Fibroblast of lung (primary cell): ENCODE data around the gene TBRG1.

Source experiments
- EZH2 ChIP-seq: IDR thresholded peaks from 2 replicates; pipeline ENCODE4 v1.5.1; 2012; ENCODE audit warnings: low read length, control low read depth, mild to moderate bottlenecking; ENCODE audit errors: missing control alignments
- TF ChIP-seq, protein P1 (sequence below), 2 donors: IDR thresholded peaks in 1 of 2; conservative IDR thresholded peaks in 1 of 2; 1 replicate in 1 of 2; 2 replicates in 1 of 2; pipeline ENCODE4 v1.5.1; 2011 to 2012; ENCODE audit warnings: low read length in 2 of 2, control low read depth in 1 of 2, inconsistent platforms in 1 of 2, low read depth in 1 of 2, mild to moderate bottlenecking in 1 of 2

DNA sequence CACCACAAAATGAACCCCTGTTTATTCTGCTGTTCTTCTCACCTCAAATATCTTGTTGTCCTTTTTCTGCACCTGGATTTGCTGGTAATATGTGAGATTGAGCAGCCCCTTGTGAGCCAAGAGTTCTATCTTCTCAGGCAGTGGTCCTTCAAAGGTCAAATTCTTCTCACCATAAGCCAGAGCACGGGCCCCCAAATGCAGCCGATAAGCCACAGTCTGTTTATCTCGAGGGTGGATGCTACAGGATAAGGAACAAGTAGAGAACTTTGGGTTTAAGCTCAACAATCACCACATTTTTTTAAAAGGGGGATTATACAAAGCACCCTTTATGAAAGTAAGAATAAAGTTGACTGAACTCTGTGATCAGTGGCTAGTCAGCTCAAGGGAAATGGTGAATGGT, 15.8 kb downstream of the TBRG1 start:
- TF ChIP-seq, protein P1, sequence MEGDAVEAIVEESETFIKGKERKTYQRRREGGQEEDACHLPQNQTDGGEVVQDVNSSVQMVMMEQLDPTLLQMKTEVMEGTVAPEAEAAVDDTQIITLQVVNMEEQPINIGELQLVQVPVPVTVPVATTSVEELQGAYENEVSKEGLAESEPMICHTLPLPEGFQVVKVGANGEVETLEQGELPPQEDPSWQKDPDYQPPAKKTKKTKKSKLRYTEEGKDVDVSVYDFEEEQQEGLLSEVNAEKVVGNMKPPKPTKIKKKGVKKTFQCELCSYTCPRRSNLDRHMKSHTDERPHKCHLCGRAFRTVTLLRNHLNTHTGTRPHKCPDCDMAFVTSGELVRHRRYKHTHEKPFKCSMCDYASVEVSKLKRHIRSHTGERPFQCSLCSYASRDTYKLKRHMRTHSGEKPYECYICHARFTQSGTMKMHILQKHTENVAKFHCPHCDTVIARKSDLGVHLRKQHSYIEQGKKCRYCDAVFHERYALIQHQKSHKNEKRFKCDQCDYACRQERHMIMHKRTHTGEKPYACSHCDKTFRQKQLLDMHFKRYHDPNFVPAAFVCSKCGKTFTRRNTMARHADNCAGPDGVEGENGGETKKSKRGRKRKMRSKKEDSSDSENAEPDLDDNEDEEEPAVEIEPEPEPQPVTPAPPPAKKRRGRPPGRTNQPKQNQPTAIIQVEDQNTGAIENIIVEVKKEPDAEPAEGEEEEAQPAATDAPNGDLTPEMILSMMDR (conservative IDR thresholded peaks at IDR 0.05 in 1 of 2, IDR thresholded peaks at IDR 0.05 in 1 of 2; ENCODE audit: low read depth in 1 of 2, low read length in 2 of 2) = no peak
- TF ChIP-seq EZH2 = no peak
